C4-2B (cell line): Measurements from ENCODE around the gene ZNF689.

Experiments used
- ZFX ChIP-seq: fragments of 450-650 bp; IDR thresholded peaks from 2 replicates; pipeline ENCODE4 v1.6.1; 2017
- TF ChIP-seq, protein P1 (sequence below): fragments of 450-650 bp; conservative IDR thresholded peaks from 2 replicates; pipeline ENCODE4 v1.5.1; 2017; ENCODE audit warnings: mild to moderate bottlenecking

DNA sequence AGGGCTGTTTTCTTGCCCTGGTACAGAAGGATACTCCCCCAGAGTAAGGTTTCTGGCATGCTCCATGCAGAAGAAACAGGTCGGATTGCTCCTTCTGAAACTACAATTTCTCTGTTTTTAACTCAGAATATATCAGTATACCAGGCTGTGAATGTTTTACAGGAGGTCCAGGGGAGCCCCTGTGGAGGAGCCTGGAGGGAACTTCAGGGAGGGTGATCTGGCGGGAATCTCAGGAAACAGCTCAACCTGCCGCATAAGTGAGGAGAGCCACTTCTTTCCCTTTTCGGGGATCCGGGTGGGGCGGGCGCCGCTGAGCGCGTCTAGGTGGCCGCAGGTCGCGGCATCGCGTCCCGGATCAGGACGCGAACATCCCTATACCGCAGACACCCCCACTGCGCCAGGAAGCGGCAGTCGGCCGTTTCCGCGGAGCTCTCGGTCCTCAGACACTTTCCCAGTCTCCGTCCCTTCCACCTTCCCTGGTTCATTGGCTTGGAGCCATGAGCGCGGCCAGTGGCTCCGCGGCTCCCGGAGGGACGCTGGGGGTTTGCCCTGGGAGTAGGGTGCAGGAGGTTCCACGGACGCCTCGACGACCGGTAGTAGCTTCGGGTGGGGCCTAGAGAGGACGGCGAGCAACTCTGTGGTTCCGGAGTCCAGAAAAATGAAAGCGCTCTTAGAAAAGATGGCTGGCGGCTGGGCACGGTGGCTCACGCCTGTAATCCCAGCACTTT, 48.9 kb downstream of the ZNF689 start:
- TF ChIP-seq, protein P1, sequence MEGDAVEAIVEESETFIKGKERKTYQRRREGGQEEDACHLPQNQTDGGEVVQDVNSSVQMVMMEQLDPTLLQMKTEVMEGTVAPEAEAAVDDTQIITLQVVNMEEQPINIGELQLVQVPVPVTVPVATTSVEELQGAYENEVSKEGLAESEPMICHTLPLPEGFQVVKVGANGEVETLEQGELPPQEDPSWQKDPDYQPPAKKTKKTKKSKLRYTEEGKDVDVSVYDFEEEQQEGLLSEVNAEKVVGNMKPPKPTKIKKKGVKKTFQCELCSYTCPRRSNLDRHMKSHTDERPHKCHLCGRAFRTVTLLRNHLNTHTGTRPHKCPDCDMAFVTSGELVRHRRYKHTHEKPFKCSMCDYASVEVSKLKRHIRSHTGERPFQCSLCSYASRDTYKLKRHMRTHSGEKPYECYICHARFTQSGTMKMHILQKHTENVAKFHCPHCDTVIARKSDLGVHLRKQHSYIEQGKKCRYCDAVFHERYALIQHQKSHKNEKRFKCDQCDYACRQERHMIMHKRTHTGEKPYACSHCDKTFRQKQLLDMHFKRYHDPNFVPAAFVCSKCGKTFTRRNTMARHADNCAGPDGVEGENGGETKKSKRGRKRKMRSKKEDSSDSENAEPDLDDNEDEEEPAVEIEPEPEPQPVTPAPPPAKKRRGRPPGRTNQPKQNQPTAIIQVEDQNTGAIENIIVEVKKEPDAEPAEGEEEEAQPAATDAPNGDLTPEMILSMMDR, result no peak
- no peak for TF ChIP-seq ZFX
